SU-DHL-6 (cell line): ENCODE results near the gene PDE4D.

ENCODE experiments used
- H2AFZ ChIP-seq: fragments of 200-600 bp; sonication (generic); 2 replicates; pipeline ENCODE4 v1.6.1; 2014; ENCODE audit warnings: low read depth, mild to moderate bottlenecking, moderate library complexity, mixed read lengths, antibody characterized with exemption, low read length; ENCODE audit not compliant: severe bottlenecking
- H3F3A ChIP-seq: fragments of 200-600 bp; shearing (Covaris generic); 2 replicates; pipeline ENCODE4 v1.6.0; 2016; ENCODE audit warnings: antibody characterized with exemption, mild to moderate bottlenecking; ENCODE audit not compliant: insufficient read depth
- H3K27ac ChIP-seq: fragments of 200-600 bp; sonication (generic); 2 replicates; pipeline ENCODE4 v1.5.1; 2016; ENCODE audit warnings: low read depth, mild to moderate bottlenecking, low read length, moderate library complexity, mixed read lengths
- H3K27me3 ChIP-seq: fragments of 200-600 bp; sonication (generic), shearing (Covaris generic); 2 replicates; pipeline ENCODE4 v1.6.0; 2014; ENCODE audit warnings: mild to moderate bottlenecking, low read length
- H3K36me3 ChIP-seq: fragments of 200-600 bp; sonication (generic); 2 replicates; pipeline ENCODE4 v1.6.1; 2014; ENCODE audit warnings: mild to moderate bottlenecking, low read length, mixed read lengths
- H3K4me2 ChIP-seq: fragments of 300-600, 200-600 bp; shearing (Covaris generic), sonication (generic); 2 replicates; pipeline ENCODE4 v1.6.0; 2014; ENCODE audit warnings: low read length, low read depth, mild to moderate bottlenecking; ENCODE audit not compliant: poor library complexity, severe bottlenecking
- H3K4me3 ChIP-seq: fragments of 200-600 bp; sonication (generic); 2 replicates; pipeline ENCODE4 v1.5.1; 2014; ENCODE audit warnings: antibody characterized with exemption, low read length, mild to moderate bottlenecking, mixed read lengths; ENCODE audit not compliant: insufficient read depth, poor library complexity, severe bottlenecking
- H3K79me2 ChIP-seq: fragments of 200-600 bp; sonication (generic); 2 replicates; pipeline ENCODE4 v1.6.1; 2014; ENCODE audit warnings: mild to moderate bottlenecking, low read length, moderate library complexity; ENCODE audit not compliant: insufficient read depth
- H3K9ac ChIP-seq: fragments of 200-600 bp; sonication (generic); 2 replicates; pipeline ENCODE4 v1.7.0; 2014; ENCODE audit warnings: mild to moderate bottlenecking, low read length
- H3K9me2 ChIP-seq: fragments of 200-600 bp; sonication (generic); replicated peaks from 2 replicates; pipeline ENCODE4 v1.6.1; 2014; ENCODE audit warnings: low read length; ENCODE audit not compliant: insufficient read depth
- H3K9me3 ChIP-seq: fragments of 200-600 bp; sonication (generic); 2 replicates; pipeline ENCODE4 v1.6.1; 2014; ENCODE audit warnings: low read length, mixed read lengths; ENCODE audit not compliant: insufficient read depth
- H4K20me1 ChIP-seq: fragments of 200-600 bp; sonication (generic); 2 replicates; pipeline ENCODE4 v1.6.1; 2014; ENCODE audit warnings: low read depth, mild to moderate bottlenecking, antibody characterized with exemption, low read length, moderate library complexity, mixed read lengths
- CTCF ChIP-seq: fragments of 200-600 bp; sonication (generic); IDR thresholded peaks from one replicate; pipeline ENCODE4 v1.5.1; 2017; ENCODE audit warnings: antibody characterized with exemption, mild to moderate bottlenecking, low read length, moderate library complexity; ENCODE audit not compliant: insufficient read depth, poor library complexity, severe bottlenecking
- EZH2phosphoT487 ChIP-seq: fragments of 200-600 bp; sonication (generic), shearing (Covaris generic); conservative IDR thresholded peaks from 2 replicates; pipeline ENCODE4 v1.6.1; 2018; ENCODE audit warnings: mild to moderate bottlenecking, antibody characterized with exemption, low read length, moderate library complexity, mixed read lengths

PDE4D gene

GRCh38 chr5:58933891-58934628 is 959.5 kb downstream of the PDE4D start:
- Histone ChIP-seq H2AFZ (no peak overlapping the region), H3K4me2 (no peak overlapping the region), H3F3A (no peaks in the 10 kb centered on the region), H3K79me2 (no peaks in the 10 kb centered on the region), H3K27me3 (no peaks in the 10 kb centered on the region), H3K9me2 (no peaks in the 10 kb centered on the region), H3K9ac (no peak overlapping the region), H3K36me3 (no peaks in the 10 kb centered on the region), H3K4me3 (no peak overlapping the region), H4K20me1 (no peaks in the 10 kb centered on the region), H3K9me3 (no peaks in the 10 kb centered on the region), H3K27ac (no peak overlapping the region)
- TF ChIP-seq EZH2phosphoT487 (no peak), CTCF (no peak)

- no peaks in the 10 kb centered on the region for H3K9me2 ChIP-seq
- TF ChIP-seq EZH2phosphoT487: no peak
- TF ChIP-seq CTCF: no peak
- H3K9me3 ChIP-seq: no peaks in the 10 kb centered on the region
Measured at GRCh38 chr5:58932057-58932612, 961.4 kb downstream of the PDE4D start.

GRCh38 chr5:58930520-58930919 is 963.0 kb downstream of the PDE4D start:
- Histone ChIP-seq H3K9me3 (no peaks in the 10 kb centered on the region), H3K4me3 (no peak overlapping the region), H4K20me1 (no peaks in the 10 kb centered on the region), H3K9me2 (no peaks in the 10 kb centered on the region), H3K79me2 (no peaks in the 10 kb centered on the region), H3F3A (no peaks in the 10 kb centered on the region), H3K36me3 (no peaks in the 10 kb centered on the region), H3K27ac (no peak overlapping the region), H3K27me3 (no peaks in the 10 kb centered on the region), H3K4me2 (no peak overlapping the region), H2AFZ (no peak overlapping the region), H3K9ac (no peak overlapping the region)
- TF ChIP-seq EZH2phosphoT487: no peak
- no peak for TF ChIP-seq CTCF

More at GRCh38 chr5:58932057-58932612, 961.4 kb downstream of the PDE4D start:
- no peaks in the 10 kb centered on the region for H3K79me2 ChIP-seq
- H2AFZ ChIP-seq: no peak overlapping the region
- no peak overlapping the region for H3K4me2 ChIP-seq
- no peak overlapping the region for H3K27ac ChIP-seq
- no peaks in the 10 kb centered on the region for H4K20me1 ChIP-seq
- no peak overlapping the region for H3K4me3 ChIP-seq
- no peaks in the 10 kb centered on the region for H3K36me3 ChIP-seq
- H3F3A ChIP-seq: no peaks in the 10 kb centered on the region
- H3K27me3 ChIP-seq: no peaks in the 10 kb centered on the region
- no peak overlapping the region for H3K9ac ChIP-seq
